ENCODE results near the gene NKAIN4. TPM values are rescaled to one million over a fixed set of nuclear protein-coding genes. Genes with fewer than 3 reads are reported as not detected.

NKAIN4 gene
- total RNA-seq, 4 donors from 2014 or later = 40.9 TPM; not detected in 3

DNA sequence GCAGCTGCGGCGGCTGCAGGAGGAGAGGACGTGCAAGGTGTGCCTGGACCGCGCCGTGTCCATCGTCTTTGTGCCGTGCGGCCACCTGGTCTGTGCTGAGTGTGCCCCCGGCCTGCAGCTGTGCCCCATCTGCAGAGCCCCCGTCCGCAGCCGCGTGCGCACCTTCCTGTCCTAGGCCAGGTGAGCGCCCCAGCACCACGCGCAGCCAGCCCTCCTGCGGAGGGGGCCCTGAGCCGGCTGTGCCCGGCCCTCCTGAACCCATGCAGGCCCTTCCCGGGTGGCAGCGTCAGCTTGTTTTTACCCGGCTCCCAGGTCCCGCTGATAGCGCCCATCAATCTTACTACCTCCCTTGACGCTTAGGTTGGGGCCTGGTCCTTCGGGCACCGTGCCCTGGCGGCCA lies 14.8 kb downstream of the NKAIN4 start:
- H3K27me3 ChIP-seq = no peaks in the 10 kb centered on the region
- no peak for DNase-seq
- H3K27ac ChIP-seq = no peak overlapping the region
- H3K36me3 ChIP-seq = no peaks in the 10 kb centered on the region
- H3K4me3 ChIP-seq = no peak overlapping the region
- no peaks in the 10 kb centered on the region for H3K9me3 ChIP-seq
- TF ChIP-seq POLR2A (IDR thresholded peaks at IDR 0.05) = no peak
- TF ChIP-seq, protein P1, sequence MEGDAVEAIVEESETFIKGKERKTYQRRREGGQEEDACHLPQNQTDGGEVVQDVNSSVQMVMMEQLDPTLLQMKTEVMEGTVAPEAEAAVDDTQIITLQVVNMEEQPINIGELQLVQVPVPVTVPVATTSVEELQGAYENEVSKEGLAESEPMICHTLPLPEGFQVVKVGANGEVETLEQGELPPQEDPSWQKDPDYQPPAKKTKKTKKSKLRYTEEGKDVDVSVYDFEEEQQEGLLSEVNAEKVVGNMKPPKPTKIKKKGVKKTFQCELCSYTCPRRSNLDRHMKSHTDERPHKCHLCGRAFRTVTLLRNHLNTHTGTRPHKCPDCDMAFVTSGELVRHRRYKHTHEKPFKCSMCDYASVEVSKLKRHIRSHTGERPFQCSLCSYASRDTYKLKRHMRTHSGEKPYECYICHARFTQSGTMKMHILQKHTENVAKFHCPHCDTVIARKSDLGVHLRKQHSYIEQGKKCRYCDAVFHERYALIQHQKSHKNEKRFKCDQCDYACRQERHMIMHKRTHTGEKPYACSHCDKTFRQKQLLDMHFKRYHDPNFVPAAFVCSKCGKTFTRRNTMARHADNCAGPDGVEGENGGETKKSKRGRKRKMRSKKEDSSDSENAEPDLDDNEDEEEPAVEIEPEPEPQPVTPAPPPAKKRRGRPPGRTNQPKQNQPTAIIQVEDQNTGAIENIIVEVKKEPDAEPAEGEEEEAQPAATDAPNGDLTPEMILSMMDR (IDR thresholded peaks at IDR 0.05) = no peak
- no peaks in the 10 kb centered on the region for H3K4me1 ChIP-seq
- intact Hi-C loops (cut with DNase I; ENCODE audit: low total_unique reads) = no loop called here

- no peaks in the 10 kb centered on the region for H3K36me3 ChIP-seq
- H3K4me3 ChIP-seq = no peak overlapping the region
- intact Hi-C loops (cut with DNase I; ENCODE audit: low total_unique reads) = no loop called here
- no peaks in the 10 kb centered on the region for H3K27me3 ChIP-seq
- H3K4me1 ChIP-seq = no peaks in the 10 kb centered on the region
- no peak for DNase-seq
- no peak overlapping the region for H3K27ac ChIP-seq
- TF ChIP-seq POLR2A (IDR thresholded peaks at IDR 0.05) = no peak
- no peaks in the 10 kb centered on the region for H3K9me3 ChIP-seq
These were observed 15.6 kb downstream of the NKAIN4 start for GRCh38 chr20:63238514-63239125.

DNA sequence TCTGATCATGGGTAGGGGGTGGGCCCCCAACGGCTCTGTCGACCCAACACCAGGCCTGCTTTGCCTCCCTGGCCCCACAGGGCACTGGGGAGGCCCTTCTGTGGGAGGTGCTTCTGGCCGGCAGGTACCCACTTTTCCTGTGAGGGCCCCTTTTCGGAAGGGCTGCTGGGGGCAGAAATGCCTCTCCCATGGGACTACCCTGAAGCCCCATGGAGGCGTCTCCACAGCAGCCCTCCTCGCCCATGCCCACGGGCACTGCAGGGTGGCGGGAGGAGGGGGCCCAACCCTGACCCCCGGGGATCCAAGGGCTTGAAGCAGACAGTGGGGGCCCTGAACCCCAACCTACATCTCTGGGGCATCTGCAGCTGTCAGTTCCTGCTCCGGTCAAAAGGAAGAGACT lies 16.2 kb downstream of the NKAIN4 start:
- no peaks in the 10 kb centered on the region for H3K9me3 ChIP-seq
- no peak for TF ChIP-seq POLR2A (IDR thresholded peaks at IDR 0.05)
- TF ChIP-seq, protein P1 (IDR thresholded peaks at IDR 0.05) = no peak
- no peaks in the 10 kb centered on the region for H3K27me3 ChIP-seq
- no peak for DNase-seq
- H3K36me3 ChIP-seq = no peaks in the 10 kb centered on the region
- no peaks in the 10 kb centered on the region for H3K4me1 ChIP-seq
- H3K4me3 ChIP-seq = no peak overlapping the region
- H3K27ac ChIP-seq = no peak overlapping the region
- intact Hi-C loops (cut with DNase I; ENCODE audit: low total_unique reads) = no loop called here

DNA sequence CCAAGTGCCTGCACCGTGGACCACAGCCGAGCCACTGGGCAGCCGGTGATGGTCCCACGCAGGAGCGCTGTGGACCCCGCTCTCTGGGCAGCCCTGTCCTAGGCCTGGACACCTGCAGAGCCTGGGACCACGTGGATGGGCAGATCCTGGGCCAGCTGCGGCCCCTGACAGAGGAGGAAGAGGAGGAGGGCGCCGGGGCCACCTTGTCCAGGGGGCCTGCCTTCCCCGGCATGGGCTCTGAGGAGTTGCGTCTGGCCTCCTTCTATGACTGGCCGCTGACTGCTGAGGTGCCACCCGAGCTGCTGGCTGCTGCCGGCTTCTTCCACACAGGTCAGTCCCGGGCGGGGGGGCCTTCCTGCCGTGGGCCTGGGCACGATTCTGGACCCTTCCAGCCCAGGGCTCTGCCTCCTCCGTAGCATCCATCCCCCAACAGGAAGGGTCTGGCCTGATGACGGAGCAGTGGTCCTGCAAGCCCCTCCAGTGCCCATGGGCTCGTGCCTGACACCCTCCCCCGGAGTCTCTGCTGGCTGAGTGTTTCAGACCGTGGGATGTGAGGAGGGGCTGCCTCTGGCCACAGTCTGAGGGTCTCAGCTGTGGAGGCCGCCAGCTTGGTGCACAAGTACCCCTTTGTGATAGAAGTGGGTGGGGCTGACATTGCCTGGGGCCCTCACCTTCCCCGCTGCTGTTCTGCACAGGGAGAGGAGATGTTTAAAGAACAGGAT lies 18.0 kb downstream of the NKAIN4 start:
- Histone ChIP-seq H3K36me3 (no peaks in the 10 kb centered on the region), H3K9me3 (no peaks in the 10 kb centered on the region), H3K4me1 (no peaks in the 10 kb centered on the region), H3K27ac (no peak overlapping the region), H3K4me3 (no peak overlapping the region), H3K27me3 (no peaks in the 10 kb centered on the region)
- no peak for DNase-seq
- intact Hi-C loops (cut with DNase I; ENCODE audit: low total_unique reads) = no loop called here
- TF ChIP-seq, protein P1 (IDR thresholded peaks at IDR 0.05) = no peak
- no peak for TF ChIP-seq POLR2A (IDR thresholded peaks at IDR 0.05)

- Histone ChIP-seq H3K27me3 (no peaks in the 10 kb centered on the region), H3K4me3 (no peak within 1 kb of the TSS), H3K4me1 (no peaks in the 10 kb centered on the region), H3K9me3 (no peaks in the 10 kb centered on the region), H3K27ac (no peak within 1 kb of the TSS), H3K36me3 (no peaks in the 10 kb centered on the region)
- DNase-seq = no peak
- no peak for TF ChIP-seq POLR2A (IDR thresholded peaks at IDR 0.05)
- TF ChIP-seq, protein P1 (IDR thresholded peaks at IDR 0.05) = no peak
- intact Hi-C loops (cut with DNase I; ENCODE audit: low total_unique reads) = no loop called here
These were observed 18.8 kb downstream of the NKAIN4 start, which contains the start of gene BIRC7 for GRCh38 chr20:63235399-63235983. Gene BIRC7, plus strand, starts transcription at chr20:63235905. Its CDS starts 192 bp downstream, at chr20:63236097.
